A673 (cell line): Measurements from ENCODE around the gene CUX1.

Experiments
- CTCF ChIP-seq: fragments of 300-800, 200-600 bp; sonication (generic); conservative IDR thresholded peaks from 2 replicates; pipeline ENCODE4 v1.5.1; 2017; ENCODE audit warnings: low read depth, mild to moderate bottlenecking, antibody characterized with exemption, low read length, moderate library complexity, mixed read lengths
- EZH2 ChIP-seq: fragments of 200-600 bp; sonication (generic); IDR thresholded peaks from 2 replicates; pipeline ENCODE4 v1.6.1; 2017; ENCODE audit warnings: borderline replicate concordance, low read depth, mild to moderate bottlenecking, mixed read lengths, antibody characterized with exemption, low read length; ENCODE audit not compliant: poor library complexity, severe bottlenecking

DNA sequence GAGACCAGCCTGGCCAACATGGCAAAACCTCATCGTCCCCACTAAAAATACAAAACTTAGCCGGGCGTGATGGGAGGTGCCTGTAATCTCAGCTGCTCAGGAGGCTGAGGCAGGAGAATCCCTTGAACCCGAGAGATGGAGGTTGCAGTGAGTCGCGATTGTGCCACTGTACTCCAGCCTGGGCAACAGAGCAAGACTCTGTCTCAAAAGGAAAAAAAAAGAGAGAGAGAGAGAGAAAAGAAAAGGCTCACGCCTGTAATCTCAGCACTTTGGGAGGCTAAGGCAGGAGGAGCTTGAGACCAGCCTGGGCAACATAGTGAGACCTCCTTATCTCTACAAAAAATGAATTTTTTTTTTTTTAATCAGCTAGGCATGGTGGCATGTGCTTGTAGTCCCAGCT lies 157.6 kb downstream of the CUX1 start:
- TF ChIP-seq CTCF (no peak), EZH2 (no peak)
